Suppressor macrophage treated with lipopolysaccharide for 1 hour (primary cell): ENCODE results near the gene RASGRF2.

Experiments
- DNase-seq, 3 donors: peaks; one replicate each; pipeline ENCODE4 v3.0.0-alpha.2; 2020 to 2022

The RASGRF2 gene

DNA sequence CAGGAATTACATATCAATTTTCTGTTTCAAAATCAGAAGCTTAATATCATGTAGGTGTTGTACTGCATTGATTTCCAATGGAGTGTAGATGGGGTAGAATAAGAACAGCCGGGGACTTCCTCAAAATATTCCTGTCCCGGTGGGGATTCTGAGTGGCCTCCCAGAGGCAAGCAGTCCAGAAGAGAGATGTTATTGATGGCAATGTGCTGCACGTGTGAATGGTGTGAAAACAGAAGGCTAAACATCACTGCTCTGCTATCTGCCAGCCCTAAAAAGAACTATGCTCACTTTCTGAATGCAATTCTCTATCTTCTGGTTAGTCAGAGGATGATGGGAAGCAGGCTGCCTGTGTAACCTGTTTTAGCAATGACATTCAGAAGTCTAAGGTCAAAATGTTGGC is 181.9 kb downstream of the RASGRF2 start:
- DNase-seq: no peak

DNA sequence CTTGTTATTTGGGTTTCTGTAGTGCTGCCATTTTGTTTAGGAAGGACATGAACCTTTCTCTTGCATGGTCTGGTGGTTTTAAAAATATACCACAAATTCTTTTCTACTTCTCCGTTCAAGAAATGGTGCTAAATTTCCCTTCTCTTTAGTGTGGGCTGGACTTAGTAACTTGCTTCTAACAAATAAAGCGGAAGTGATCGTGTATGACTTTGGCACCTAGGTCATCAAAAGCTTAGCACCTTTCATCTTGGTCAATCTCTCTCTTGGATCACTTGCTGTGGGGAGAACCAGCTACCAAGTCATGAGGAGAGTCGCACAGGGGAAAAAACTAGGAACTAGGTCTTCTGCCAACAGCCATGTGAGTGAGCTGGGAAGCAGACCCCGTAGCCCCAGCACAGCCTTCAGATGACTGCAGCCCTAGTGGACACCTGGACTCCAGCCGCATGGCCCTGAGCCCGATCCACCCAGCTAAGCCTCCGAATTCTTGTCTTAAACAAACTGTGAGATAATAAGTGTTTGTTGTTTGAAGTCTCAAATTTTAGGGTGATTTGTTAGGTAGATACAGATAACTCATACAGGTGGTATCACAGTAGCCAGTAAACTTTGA is 185.3 kb downstream of the RASGRF2 start:
- no peak for DNase-seq

DNA sequence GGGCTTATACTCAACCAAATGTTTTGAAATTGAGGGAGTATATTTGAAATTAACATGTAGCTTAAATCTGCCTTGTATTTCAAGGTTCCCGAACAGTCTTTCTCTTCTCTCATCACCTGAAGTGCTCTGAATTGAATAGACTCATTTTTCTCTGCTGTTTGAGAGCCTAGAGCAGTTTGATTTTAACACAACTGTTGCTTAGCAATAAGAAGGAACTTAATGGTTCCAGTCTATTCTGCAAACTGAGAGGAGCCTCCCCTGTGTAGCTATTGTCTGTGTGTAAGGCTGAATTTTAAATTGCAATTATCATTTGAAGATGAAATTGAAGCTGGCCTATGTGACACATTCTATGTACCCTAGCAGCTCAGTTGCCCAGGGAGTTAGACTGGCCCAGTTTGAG is 185.9 kb downstream of the RASGRF2 start:
- no peak for DNase-seq

DNA sequence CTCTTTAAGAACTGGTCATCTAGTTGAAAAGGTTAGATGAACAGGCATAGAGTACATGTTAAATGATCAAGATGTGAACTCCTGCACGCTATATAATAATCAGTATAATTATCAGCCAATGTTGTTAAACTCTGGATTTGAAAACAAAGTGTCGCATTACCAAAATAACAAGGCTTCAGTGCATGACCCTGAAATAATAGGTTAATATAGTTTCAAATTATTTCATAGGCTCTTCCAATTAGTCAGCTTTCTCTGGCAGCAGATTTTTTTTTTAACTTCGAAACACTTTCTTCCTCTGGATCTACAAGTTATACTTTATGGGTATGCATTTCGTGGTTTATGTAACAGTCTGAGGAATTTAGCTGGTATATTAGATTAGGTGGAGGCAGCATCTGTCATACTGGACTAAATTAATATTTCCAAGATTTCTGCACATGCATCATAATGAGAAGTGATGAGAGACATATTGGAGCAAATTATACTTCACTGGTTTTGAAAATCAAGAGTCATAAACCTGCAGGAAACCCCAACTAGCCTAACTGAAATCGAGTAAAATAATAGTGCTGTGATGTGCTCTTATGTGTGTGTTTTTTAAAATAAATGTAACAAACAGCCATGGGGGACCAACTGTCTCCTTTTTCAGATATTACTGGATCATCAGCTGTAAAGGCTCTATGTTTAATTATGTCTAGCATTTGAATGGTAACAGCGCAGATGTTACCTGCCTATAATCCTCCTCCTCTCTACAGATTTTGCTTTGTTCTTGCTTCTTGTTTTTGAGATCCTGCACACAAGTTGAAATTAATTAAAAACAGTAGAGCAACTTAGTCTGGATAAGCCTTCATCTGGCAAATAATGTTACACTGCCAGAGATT is 187.1 kb downstream of the RASGRF2 start:
- no peak for DNase-seq

DNA sequence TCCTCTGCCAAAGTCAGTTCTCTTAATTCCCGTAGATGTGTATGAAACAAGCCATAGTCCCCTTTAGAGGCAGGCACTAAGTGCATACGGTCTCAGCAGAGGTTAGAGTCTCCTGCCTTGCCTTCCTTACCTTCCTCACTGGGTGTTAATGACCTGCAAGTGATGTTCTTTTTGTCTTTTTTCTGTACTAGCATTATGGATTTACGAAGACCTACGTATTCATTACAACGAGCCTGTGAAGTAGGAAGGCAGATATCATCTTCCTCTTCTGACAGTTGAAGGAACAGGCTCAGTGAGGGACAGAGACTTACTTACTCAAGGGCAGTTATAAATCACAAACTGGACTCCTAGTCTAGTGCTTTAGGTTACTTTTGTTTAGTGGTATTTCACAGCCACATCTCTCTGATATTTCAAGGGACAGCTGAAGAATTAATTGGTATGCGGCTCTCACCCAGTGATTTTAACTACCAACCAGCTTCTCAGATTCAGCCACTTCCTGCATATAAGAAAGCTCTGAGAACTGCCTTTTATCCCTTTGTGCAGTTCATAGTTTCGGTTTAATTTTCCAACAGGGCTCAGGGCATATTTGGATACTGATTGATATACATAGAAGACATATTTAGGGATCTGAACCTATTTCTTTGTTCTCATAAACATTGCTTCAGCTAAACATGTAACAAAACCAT is 187.9 kb downstream of the RASGRF2 start:
- no peak for DNase-seq

DNA sequence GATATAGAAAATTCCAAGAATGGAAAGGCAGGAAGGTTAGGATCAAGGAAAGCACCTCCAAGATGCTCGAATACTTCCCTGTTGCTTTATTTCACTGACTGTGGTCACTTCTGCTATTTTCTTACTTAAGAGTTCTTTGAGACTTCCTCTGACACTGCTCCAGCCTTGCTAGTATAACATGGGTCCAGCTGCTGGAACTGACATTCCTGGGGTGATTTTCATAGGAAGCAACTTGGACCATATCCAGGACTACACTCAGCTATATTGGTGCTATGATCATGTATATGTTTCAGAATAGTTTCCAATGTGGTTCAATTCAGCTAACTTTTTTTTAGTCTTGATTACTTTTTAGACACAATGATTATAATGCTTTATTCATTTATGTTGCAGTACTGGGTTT is 191.4 kb downstream of the RASGRF2 start:
- peak in 1 of 3 donors; percentile 1 for DNase-seq

DNA sequence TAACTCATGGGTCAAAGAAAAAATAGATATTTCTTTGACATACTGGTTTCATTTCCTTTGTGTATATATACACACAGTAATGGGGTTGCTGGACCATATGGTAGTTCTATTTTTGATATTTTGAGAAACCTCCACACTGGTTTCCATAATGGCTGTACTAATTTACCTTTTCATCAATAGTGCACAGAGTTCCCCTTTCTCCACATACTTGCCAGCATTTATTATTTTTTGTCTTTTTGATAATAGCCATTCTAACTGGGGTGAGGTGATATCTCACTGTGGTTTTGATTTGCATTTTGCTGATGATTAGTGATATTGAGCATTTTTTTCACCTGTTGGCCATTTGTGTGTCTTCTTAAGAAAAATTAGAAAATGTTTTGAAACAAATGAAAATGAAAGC is 194.6 kb downstream of the RASGRF2 start:
- no peak for DNase-seq

DNA sequence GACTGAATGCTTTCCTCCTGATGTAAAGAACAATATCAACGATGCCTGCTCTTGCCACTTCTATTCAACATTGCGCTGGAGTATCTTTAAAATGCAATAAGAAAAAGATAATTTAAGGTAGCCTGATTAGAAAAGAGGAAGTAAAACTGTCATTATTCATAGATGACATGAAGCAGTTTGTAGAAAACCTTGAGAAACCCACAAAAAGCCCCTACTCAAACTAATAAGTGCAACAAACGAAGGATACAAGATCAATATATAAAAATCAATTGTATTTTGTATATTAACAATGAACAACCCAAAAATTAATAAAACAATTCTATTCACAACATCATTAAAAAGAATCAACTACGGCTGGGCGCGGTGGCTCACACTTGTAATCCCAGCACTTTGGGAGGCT is 196.6 kb downstream of the RASGRF2 start:
- DNase-seq: no peak

DNA sequence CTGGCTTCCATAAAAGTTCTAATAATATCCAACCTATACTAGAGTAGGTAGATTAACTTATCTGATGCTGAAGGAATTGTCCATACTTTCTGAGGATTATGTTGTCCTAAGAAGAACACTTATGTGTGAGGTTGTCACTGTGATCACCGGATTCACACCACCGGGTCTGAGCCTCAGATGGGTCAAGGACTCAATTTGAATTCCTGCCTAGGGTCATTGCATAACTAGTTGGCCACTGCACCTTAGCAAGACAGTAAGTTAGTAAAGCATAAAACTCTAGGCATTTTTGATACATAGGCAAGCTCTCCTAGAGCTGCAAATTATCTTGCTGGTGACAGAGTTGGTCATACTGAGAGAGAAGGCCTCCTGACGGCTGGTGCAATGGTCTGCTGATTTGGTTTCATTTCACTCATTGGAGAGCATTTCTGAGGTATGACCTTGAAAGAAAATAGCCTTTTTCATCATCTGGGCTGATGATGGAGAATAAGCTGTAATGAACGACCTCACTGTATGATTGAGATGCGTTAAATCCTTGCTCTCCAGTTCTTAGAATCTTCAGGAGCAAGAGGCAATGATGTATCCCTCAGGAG is 200.9 kb downstream of the RASGRF2 start:
- no peak for DNase-seq

DNA sequence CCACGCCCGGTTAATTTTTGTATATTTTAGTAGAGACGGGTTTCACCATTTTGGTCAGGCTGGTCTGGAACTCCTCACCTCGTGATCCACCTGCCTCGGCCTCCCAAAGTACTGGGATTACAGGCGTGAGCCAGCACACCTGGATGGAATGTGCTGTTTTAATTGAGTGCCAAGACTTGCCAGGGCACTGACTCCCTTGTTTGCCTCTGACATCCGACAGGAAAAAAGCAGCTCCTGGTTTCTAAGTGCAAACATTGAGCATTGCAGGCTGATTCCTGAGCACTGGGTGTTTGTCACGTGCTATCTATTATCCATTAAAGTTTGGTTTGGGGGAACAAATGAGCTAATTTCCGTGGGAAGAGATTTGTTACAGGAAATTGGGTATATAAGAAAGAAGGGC is 202.3 kb downstream of the RASGRF2 start:
- DNase-seq: no peak

DNA sequence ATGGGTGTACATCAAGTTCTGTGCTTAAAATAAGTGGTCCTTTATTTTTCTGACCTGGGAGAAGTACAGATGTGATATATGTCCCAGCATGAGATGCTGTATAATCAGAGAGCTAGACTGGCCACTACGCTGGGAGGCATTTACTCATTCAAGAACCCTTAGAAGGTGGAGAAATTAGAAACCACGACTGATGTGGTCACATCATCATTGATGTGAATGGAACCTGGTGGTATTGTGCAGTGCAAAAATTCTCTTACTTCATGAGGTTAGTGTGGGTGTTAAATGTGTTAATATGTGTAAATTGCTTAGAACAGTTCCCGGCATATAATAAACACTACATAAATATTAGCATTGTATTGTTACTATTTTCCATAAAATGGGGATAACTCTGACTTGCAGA is 203.5 kb downstream of the RASGRF2 start:
- no peak for DNase-seq

DNA sequence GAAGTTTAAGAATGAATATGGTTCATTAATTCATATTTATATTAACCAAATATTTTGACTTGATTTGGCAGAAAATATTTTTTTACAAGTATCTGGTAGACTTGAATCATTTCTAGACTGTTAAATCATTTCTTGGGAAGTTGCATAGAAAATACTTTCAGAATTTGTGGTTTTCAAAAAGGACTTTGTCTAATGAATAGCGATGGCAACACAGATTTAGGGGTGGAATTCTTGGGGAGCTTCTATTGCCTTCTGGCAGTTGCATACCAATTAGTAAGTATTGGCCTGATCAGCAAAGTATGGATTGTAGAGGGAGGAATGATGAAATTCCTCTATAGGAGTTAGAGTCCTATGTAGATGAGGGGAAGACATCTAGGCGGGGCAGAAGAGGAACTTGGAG is 204.3 kb downstream of the RASGRF2 start:
- no peak for DNase-seq

DNA sequence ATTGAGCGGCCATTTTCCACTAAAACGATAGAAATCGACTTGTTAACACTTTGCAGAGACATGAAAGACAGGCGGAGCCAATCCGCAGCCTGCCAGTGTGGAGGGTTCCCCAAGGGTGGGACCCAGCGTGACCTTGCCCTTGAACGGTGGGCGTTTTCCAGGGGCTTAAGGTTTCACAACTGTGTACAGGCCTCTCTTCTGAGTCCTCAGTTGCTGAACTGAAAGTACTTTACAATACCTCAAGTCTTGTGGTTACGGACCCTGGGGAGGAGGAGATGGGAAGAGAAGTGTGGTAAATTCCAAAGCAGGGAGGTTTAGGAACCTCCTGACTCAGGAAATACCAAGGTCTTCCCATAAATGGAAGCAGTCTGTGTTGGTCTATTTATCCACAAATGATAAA is 204.8 kb downstream of the RASGRF2 start:
- no peak for DNase-seq

DNA sequence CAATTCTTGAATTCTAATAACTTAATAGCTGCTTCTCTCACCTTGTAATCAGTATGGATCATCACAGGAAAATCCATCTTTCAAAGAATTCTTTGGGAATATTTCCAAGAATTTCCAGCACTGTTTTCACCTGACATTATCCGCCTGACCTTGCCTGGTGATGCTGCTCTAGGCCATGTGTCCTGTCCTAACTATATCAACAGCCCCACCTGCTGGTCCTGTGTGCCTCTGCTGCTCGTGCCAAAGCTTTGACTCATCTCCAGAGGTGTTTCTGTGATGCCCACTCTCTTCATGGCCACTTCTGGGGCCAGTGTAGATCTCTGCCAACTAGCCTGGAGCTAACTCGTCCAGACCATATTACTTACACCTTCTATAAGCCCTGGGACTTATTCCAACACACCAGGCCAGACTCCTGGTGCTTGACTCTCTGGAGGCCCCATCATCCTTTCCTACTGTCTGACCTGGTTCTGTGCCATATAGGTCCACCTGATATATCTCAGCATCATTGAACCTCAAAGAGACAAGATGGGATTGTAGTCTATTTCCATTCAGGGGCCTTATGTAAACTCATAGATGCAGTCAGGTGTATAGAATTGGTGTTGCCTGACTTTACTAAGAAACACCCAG is 205.4 kb downstream of the RASGRF2 start:
- peak; percentile 27 to 41 (median 31) for DNase-seq

DNA sequence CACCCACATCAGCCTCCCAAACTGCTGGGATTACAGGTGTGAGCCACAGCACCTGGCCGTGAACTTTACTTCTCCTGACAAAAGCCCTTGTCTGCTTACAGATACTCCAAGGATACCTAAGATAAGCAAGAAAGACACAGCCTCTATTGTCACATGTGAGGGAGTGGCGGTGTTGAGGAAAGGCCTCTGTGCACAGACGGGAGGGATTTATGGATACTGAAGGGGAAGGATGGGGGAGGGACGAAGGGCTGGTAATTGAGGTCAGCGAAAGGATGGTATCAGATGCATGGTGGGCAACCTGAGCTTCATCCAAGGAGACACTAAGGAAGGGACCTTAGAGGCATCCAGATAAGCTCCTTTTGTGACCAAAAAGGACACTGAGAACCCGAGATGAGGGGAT is 206.3 kb downstream of the RASGRF2 start:
- DNase-seq: no peak

DNA sequence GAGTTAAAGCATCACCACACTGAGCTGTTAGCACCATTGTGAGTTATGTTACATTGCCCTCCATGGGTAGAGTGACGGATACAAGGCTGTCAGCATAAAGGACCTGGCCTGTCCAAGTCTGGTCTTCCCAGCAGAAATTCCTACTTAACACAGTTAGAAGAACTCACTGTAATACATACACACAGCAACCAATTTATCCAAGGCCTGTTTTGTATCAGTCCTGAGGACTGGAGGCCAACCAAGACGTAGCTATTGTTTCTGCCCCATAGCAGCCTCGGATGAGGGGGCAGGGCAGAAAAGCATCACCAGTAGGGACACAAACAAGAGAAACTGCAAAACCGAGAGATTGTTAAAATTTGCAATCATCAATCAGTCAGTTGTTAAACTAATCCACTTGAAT is 206.9 kb downstream of the RASGRF2 start:
- no peak for DNase-seq

DNA sequence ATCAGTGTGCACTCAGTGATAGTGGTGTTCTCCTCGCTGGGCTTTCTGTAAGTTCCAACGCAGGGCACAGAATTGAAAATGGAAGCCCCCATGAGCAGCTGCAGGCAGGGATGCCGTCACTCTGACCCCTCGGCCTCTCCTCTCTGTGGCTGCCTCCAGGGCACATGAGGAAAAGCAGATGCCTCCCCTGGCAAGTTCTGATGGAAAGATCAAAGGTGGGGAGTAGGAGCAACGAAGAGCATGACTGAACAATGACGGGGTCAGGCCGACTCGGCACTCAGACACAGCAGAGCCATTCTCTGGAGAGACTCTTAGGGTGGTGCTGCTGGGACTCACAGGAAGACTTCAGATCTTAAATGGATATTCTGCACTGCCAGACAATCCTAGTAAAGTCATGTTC is 207.4 kb downstream of the RASGRF2 start:
- no peak for DNase-seq

DNA sequence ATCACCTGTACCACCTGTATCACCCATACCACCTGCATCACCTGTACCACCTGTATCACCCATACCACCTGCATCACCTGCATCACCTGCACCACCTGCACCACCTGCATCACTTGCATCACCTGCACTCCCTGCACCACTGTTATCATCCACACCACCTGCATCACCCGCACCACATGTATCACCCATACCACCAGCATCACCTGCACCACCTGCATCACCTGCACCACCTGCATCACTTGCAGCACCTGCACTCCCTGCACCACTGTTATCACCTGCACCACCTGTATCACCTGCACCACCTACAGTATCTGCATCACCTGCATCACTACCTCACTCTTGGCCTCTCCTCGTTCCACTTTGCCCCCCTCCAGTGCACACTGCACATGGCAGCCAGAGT is 209.8 kb downstream of the RASGRF2 start:
- DNase-seq: no peak

DNA sequence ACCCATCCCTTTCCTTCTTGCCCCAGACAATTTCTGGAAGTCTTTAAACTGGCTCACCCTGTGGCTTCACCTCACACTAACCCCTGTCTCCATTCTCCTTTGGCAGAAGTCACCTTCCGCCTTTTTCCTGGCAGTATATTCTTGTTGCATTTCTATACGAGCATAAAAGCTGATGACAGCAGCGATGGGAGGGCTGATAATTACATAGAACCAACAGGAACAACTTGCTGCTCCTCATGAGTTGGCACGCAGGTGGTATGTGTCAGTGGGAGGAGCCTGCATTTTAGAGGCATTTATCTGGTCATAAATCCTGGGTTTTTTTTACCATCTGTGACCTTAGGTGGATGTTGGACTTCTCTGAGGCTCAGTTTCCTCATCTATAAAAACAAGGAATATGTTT is 211.6 kb downstream of the RASGRF2 start:
- DNase-seq: no peak

DNA sequence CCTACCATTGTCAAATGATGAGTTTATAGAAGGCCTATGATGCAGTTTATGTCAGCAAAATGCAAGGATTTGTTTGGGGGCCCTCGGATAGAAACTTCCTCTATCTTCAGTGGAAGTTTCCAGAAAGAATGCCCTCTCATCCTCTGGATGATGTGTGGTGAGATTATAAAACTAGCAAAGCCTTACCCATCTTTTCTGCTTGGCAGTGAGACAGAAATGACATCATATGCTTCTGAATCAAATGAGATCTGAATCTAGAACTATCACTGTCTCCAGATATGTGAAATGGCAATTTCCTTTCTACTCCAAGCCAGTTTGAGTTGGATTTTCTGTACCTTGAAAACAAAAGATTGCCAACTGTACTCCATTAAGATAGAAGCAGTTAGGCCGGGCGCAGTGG is 212.5 kb downstream of the RASGRF2 start:
- no peak for DNase-seq

DNA sequence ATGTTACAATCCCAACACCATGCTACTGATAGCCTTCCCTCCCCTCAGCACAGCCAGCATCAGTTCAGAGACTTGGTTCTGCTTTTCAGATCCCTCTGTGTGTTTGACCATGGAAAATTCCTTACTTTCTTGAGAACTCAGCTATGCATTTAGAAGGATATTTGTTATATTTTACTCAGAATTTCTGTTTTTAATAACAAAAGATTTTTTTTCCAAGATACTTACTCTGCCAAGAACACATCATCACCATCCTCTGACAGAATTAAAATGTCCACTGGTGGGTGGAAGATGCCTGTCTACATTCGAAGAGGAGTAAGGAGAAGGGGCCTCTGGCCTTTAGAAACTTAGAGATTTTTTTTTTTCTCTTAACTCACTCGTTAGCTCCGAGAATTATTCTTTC is 216.9 kb downstream of the RASGRF2 start:
- no peak for DNase-seq

DNA sequence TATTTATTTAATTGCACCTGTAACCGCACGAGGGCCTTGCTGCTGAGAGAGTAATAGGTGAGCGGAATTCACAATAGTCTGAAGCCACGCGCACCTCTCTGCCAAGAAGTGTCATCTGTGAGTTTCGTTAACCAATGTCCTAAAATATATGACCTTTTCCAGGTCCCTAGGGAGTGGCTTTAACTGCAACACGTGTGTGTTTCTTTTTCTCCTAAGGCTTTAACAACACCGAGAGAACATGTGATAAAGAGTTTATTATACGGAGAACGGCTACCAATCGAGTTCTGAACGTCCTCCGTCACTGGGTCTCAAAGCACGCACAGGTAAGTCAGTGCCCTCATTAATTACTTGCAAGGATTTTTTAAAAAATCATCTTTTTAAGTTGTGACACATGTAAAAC is 219.8 kb downstream of the RASGRF2 start:
- DNase-seq: no peak

DNA sequence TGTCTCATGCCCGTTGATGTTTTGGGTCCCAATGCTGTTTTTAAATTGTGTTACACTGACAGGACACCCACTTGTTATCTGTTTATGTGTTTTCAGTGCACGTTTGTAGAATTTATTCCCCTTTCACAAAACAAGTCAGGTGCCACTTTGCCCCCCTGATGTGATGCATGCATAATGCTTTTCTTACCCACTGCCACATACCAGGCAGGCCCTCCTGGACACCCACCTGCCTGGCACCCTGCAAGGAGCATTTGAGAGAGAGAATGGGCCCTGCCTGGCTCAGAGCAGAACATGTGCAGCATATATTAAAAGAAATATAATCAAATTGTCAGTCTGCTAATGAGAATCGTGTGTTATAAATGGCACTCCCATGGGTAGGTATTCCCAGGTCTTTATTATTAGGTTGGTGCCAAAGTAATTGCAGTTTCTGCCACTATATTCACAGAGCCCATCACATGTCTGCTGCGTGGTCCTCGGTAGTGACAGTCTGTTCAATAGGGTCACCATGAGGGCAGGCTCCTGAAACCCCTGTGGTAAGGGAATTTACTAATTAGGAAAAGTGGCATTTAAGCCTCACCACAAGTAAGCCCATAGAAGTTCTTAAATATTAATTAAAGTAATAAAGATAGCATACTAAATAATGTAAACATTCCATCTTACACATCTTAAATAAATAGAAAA is 220.8 kb downstream of the RASGRF2 start:
- no peak for DNase-seq
